HG02840 (cell line): ENCODE measurements around the gene LRG1.
"Not testable (repeated sequence)": the region's sequence is repeated elsewhere in the genome, so short reads cannot be mapped to it uniquely, and the experiment has no call there.

Experiments used
- ATAC-seq: cut with Tn5 transposase; IDR thresholded peaks from one replicate; pipeline ENCODE4 v1.9.1; 2021; ENCODE audit warnings: mild to moderate bottlenecking, moderate library complexity, moderate number of reproducible peaks; ENCODE audit not compliant: unreplicated experiment, low FRiP score

LRG1 gene

GRCh38 chr19:4531562-4532165 lies 8.2 kb downstream of the LRG1 start:
- ATAC-seq: no peak

- no peak for ATAC-seq
These were observed 9.8 kb downstream of the LRG1 start for GRCh38 chr19:4529924-4530522.

- no peak for ATAC-seq
These were observed 11.0 kb downstream of the LRG1 start for GRCh38 chr19:4528843-4529242.

GRCh38 chr19:4527377-4527776 lies 12.5 kb downstream of the LRG1 start:
- ATAC-seq: not testable (repeated sequence)

GRCh38 chr19:4525563-4526002 lies 14.3 kb downstream of the LRG1 start:
- no peak for ATAC-seq

GRCh38 chr19:4524808-4525562 lies 14.9 kb downstream of the LRG1 start:
- ATAC-seq: no peak

- no peak for ATAC-seq
These were observed 16.3 kb downstream of the LRG1 start for GRCh38 chr19:4523306-4524110.

- ATAC-seq: no peak
These were observed 17.4 kb downstream of the LRG1 start for GRCh38 chr19:4522291-4523002.

- no peak for ATAC-seq
These were observed 18.0 kb downstream of the LRG1 start for GRCh38 chr19:4521888-4522242.

GRCh38 chr19:4521170-4521887 lies 18.5 kb downstream of the LRG1 start:
- no peak for ATAC-seq

- no peak for ATAC-seq
These were observed 20.1 kb downstream of the LRG1 start for GRCh38 chr19:4519521-4520277.

- ATAC-seq: no peak
These were observed 20.7 kb downstream of the LRG1 start for GRCh38 chr19:4519172-4519496.

- ATAC-seq: no peak
These were observed 21.3 kb downstream of the LRG1 start, which contains the start of gene PLIN4 for GRCh38 chr19:4518345-4519171. TSS of gene PLIN4 (minus strand) at chr19:4518486. CDS start at chr19:4518272, 214 bp downstream.

- ATAC-seq: no peak
These were observed 22.3 kb downstream of the LRG1 start for GRCh38 chr19:4517451-4518057.

- no peak for ATAC-seq
These were observed 22.9 kb downstream of the LRG1 start for GRCh38 chr19:4516939-4517300.

GRCh38 chr19:4516199-4516938 lies 23.5 kb downstream of the LRG1 start:
- ATAC-seq: no peak

- no peak for ATAC-seq
These were observed 24.1 kb downstream of the LRG1 start for GRCh38 chr19:4515732-4516131.
